Prostate gland (tissue), 2 donors: Measurements from ENCODE around the gene MEA1. TPM values are rescaled to one million over a fixed set of nuclear protein-coding genes. Genes with fewer than 3 reads are reported as not detected.

Source experiments
- DNase-seq: peaks from one replicate; pipeline ENCODE4 v3.0.0-alpha.2; 2019; ENCODE audit warnings: low spot score
- H3K27ac ChIP-seq, 2 donors: fragments of 200-600 bp; sonication (generic); 2 replicates each; pipeline ENCODE4 v1.5.1; 2017 to 2019
- H3K27me3 ChIP-seq: fragments of 200-600 bp; sonication (generic); replicated peaks from 2 replicates; pipeline ENCODE4 v1.5.1; 2019; ENCODE audit not compliant: insufficient read depth
- H3K36me3 ChIP-seq, 2 donors: fragments of 200-600 bp; sonication (generic); 1 replicate in 1 of 2; 2 replicates in 1 of 2; pipeline versions ENCODE4 v1.5.1 to v1.8.1; 2017 to 2019
- H3K4me1 ChIP-seq: fragments of 200-600 bp; sonication (generic); replicated peaks from 2 replicates; pipeline ENCODE4 v1.5.1; 2019
- H3K4me3 ChIP-seq, 2 donors: fragments of 200-600 bp; sonication (generic); 2 replicates each; pipeline ENCODE4 v1.5.1; 2017 to 2019
- H3K9me3 ChIP-seq: fragments of 200-600 bp; sonication (generic); 2 replicates; pipeline ENCODE4 v1.5.1; 2017
- POLR2A ChIP-seq: fragments of 450-650 bp; IDR thresholded peaks from one replicate; pipeline ENCODE4 v1.6.1; 2016; ENCODE audit warnings: antibody characterized with exemption, mild to moderate bottlenecking
- POLR2AphosphoS5 ChIP-seq: sonication (generic); formaldehyde crosslinking; IDR thresholded peaks from one replicate; pipeline ENCODE4 v1.6.1; 2017; ENCODE audit warnings: antibody characterized with exemption
- WGBS: methylation state at CpG from one replicate; pipeline ENCODE4 v1.1.5; 2018; 5-methylcytosine and 5-hydroxymethylcytosine counted together
- intact Hi-C: fragments of 100-400 bp; cut with DNase I; formaldehyde crosslinking; loops from one replicate; pipeline ENCODE4 v1.14.2; 2022
- total RNA-seq, 2 donors: library from RNA; depleted of rRNA; stranded (reverse); fragments of >200 nt; gene quantifications; one replicate each; pipeline ENCODE4 v1.1.0, GENCODE V29; 2016
- TF ChIP-seq, protein P1 (sequence below), 4 experiments: fragments of 200-600 bp in 2 of 4; fragments of 450-650 bp in 2 of 4; sonication (generic) in 2 of 4; IDR thresholded peaks; 1 replicate in 3 of 4; 2 replicates in 1 of 4; pipeline ENCODE4 v1.5.1; 2016 to 2019; ENCODE audit warnings: antibody characterized with exemption in 4 of 4, mild to moderate bottlenecking in 2 of 4, moderate library complexity in 2 of 4

The MEA1 gene
- total RNA-seq, 2 donors from 2014 or later: 67.9 to 95.9 TPM

DNA sequence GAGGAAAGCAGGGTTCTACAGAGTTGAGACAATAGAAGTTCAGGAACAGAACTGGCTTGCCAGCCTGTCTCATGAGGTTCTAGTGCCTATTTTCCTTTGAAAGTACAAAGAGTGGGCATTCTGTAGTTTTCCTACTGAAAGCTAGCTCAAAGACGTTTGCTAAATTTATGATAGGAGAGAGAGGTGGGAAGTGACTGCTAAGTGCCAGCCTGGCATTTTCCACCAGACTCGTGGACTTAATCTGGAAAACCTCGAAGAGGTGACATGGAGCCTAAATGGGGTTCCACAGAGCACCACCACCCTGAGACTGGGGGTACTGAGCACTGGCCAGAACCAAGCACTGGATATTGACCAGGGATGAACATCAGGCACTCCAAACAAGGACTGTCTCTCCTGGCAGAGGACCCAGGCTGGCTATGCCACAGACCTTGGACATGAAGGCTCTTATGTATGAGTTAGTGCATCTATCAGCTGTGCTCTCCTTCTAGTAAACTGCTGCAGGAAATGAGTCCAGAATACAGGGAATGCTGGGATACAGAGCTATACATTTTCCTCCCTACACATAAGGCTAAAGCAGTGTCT, 41.9 kb downstream of the MEA1 start:
- intact Hi-C loops: no loop called here
- Histone ChIP-seq H3K27me3 (no peaks in the 10 kb centered on the region), H3K9me3 (no peaks in the 10 kb centered on the region), H3K27ac (no peak overlapping the region), H3K36me3 (peaks cover 0 to 5% of the 10 kb centered on the region in 2 donors), H3K4me3 (no peak overlapping the region), H3K4me1 (no peaks in the 10 kb centered on the region)
- TF ChIP-seq POLR2A: no peak
- TF ChIP-seq, protein P1, sequence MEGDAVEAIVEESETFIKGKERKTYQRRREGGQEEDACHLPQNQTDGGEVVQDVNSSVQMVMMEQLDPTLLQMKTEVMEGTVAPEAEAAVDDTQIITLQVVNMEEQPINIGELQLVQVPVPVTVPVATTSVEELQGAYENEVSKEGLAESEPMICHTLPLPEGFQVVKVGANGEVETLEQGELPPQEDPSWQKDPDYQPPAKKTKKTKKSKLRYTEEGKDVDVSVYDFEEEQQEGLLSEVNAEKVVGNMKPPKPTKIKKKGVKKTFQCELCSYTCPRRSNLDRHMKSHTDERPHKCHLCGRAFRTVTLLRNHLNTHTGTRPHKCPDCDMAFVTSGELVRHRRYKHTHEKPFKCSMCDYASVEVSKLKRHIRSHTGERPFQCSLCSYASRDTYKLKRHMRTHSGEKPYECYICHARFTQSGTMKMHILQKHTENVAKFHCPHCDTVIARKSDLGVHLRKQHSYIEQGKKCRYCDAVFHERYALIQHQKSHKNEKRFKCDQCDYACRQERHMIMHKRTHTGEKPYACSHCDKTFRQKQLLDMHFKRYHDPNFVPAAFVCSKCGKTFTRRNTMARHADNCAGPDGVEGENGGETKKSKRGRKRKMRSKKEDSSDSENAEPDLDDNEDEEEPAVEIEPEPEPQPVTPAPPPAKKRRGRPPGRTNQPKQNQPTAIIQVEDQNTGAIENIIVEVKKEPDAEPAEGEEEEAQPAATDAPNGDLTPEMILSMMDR (IDR thresholded peaks at IDR 0.05): no peak
- no peak for TF ChIP-seq POLR2AphosphoS5
- whole genome bisulfite sequencing: 81% methylated on average over 3 of the region's 3 CpGs
- no peak for DNase-seq

DNA sequence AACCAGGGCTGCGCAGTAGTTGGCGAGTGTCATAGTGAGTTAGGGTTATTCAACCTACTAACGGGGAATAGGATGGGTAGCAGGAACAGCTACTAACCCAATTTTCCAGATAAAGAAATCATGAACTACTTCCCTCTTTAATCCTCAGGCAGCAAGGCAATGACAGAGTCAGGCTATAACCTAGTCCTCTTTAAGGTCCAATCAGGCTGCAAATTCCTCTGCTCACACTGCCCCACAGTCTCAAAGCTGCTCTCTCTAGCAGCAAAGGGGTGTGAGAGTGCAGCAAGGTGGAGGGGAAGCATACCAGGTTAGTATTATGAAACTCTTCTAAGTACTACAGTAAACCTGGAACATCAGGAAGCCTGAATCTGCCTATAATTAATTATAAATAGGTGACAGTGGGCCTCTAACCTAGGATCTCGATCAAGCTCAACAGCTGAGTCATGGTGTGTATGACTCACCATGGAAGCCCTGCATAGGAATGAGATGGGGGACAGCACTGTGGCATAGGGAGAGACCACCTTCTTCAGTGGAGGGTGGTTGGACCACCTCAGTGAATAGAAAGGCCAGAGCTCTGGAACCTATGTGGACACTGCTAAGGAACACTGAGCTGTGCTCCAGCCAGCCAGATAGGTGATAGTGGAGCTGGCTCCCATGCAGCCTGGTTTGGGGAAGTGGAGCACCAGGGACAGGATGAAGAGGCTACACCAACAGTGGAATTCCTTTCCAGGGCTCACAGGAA, 42.7 kb downstream of the MEA1 start:
- H3K27ac ChIP-seq: no peak overlapping the region
- no peaks in the 10 kb centered on the region for H3K9me3 ChIP-seq
- DNase-seq: no peak
- intact Hi-C loops: no loop called here
- peaks cover 0 to 8% of the 10 kb centered on the region in 2 donors for H3K36me3 ChIP-seq
- H3K4me3 ChIP-seq: no peak overlapping the region
- H3K27me3 ChIP-seq: no peaks in the 10 kb centered on the region
- TF ChIP-seq POLR2A (no peak), POLR2AphosphoS5 (no peak)
- TF ChIP-seq, protein P1 (IDR thresholded peaks at IDR 0.05): no peak
- 82% methylated on average over 4 of the region's 4 CpGs for WGBS
- H3K4me1 ChIP-seq: no peaks in the 10 kb centered on the region

DNA sequence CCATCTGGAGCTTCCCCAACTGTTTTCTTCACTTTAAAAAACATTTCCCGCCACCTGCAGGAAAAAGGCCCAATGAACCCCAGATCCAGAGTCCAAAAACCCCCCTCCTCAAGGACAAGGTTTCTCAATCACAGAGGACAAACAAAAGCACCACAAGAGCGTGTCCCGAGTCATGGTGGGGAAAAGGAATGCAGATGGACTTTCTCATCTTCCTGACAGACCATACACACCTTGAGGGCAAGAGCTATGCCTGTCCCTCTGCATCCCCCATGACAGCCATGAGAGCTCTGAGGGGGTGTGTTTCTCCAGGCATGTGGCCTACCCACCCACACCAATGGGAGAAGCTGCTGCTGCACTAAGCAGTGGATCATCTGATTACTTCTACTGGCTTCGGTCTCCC, 43.8 kb downstream of the MEA1 start:
- intact Hi-C loops: no loop called here
- 94% methylated on average over 4 of the region's 4 CpGs for WGBS
- H3K27ac ChIP-seq: no peak overlapping the region
- TF ChIP-seq POLR2AphosphoS5: no peak
- TF ChIP-seq, protein P1 (IDR thresholded peaks at IDR 0.05): no peak
- no peaks in the 10 kb centered on the region for H3K9me3 ChIP-seq
- DNase-seq: no peak
- H3K36me3 ChIP-seq: peaks cover 2 to 9% of the 10 kb centered on the region in 2 donors
- H3K4me3 ChIP-seq: no peak overlapping the region
- H3K4me1 ChIP-seq: no peaks in the 10 kb centered on the region
- no peaks in the 10 kb centered on the region for H3K27me3 ChIP-seq

DNA sequence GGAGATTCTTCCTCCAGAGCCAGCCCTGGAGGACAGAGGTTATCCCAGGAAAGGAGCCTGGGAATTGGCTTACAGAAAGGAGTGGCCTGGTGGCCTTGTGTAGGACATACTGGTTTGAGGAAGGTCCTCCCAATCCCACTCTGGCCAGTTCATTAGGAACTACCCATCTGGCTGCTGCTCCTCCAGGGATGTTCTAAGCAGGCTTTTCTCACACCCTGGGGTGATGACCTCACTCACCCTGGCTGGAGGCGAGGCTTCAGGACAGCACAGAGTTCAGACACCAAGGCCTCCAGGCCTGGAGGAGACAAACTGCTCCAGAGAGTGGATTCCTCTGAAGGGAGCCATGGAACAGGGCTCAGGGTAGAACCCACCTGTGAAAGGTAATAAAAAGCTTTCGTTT, 44.3 kb downstream of the MEA1 start:
- intact Hi-C loops: no loop called here
- no peaks in the 10 kb centered on the region for H3K4me1 ChIP-seq
- H3K27me3 ChIP-seq: no peaks in the 10 kb centered on the region
- no peak overlapping the region for H3K4me3 ChIP-seq
- no peak for DNase-seq
- H3K36me3 ChIP-seq: peaks cover 5 to 9% of the 10 kb centered on the region in 2 donors
- no peak for TF ChIP-seq POLR2AphosphoS5
- TF ChIP-seq, protein P1 (IDR thresholded peaks at IDR 0.05): no peak
- TF ChIP-seq POLR2A: no peak
- 93% methylated on average over 2 of the region's 2 CpGs for WGBS
- no peak overlapping the region for H3K27ac ChIP-seq
- no peaks in the 10 kb centered on the region for H3K9me3 ChIP-seq

DNA sequence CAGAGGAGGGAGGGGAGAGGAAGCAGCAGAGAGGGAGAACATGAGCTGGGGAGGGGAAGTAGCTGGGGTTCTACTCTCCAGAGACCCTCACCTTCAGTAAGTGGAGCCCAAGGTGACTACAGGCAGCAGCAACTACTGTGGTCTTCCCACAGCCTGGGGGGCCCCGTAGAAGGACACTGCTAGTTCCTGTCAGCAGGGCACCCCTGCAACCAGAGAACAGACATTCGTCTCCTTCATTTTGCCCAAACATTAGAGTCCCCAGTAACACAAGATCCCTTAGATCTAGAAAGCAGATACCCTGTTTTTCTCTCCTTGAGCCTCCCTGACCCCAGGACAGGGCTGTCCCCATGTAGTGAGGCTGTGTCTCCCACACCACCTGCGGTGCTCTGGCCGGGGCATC, 45.0 kb downstream of the MEA1 start:
- Histone ChIP-seq H3K27me3 (no peaks in the 10 kb centered on the region), H3K9me3 (no peaks in the 10 kb centered on the region), H3K27ac (no peak overlapping the region), H3K4me3 (no peak overlapping the region), H3K4me1 (no peaks in the 10 kb centered on the region), H3K36me3 (peaks cover 5 to 9% of the 10 kb centered on the region in 2 donors)
- intact Hi-C loops: no loop called here
- WGBS: 95% methylated on average over 4 of the region's 4 CpGs
- TF ChIP-seq, protein P1 (IDR thresholded peaks at IDR 0.05): no peak
- TF ChIP-seq POLR2A: no peak
- no peak for DNase-seq
